ENCODE measurements around the gene B3GNT9.
A peak's percentile ranks its signal among the peaks of the same experiment; 100 is the strongest.

Gene B3GNT9

GRCh38 chr16:67150833-67151396 lies at the start of gene B3GNT9:
Gene B3GNT9 (minus strand): TSS chr16:67150998. CDS start chr16:67150485, 513 bp downstream.
- DNase-seq, result peak in 49 of 58 donors; percentile 33 to 84 (median 64)

GRCh38 chr16:67200491-67200890 lies 49.7 kb upstream of the B3GNT9 start:
- DNase-seq, result no peak

- no peak for DNase-seq
Measured at GRCh38 chr16:67199808-67200198, 49.0 kb upstream of the B3GNT9 start.

- no peak for DNase-seq
Measured at GRCh38 chr16:67199011-67199807, 48.4 kb upstream of the B3GNT9 start, which contains the start of gene ELMO3. Gene ELMO3 (plus strand): TSS chr16:67199131. CDS start chr16:67199327, 196 bp downstream.

GRCh38 chr16:67198238-67198734 lies 47.5 kb upstream of the B3GNT9 start:
- peak in 47 of 58 donors; percentile 16 to 79 (median 46) for DNase-seq

- no peak for DNase-seq
Measured at GRCh38 chr16:67197704-67198103, 46.9 kb upstream of the B3GNT9 start.

- DNase-seq, result no peak
Measured at GRCh38 chr16:67196881-67197280, 46.1 kb upstream of the B3GNT9 start.

GRCh38 chr16:67195676-67196075 lies 44.9 kb upstream of the B3GNT9 start:
- no peak for DNase-seq

GRCh38 chr16:67194260-67194659 lies 43.5 kb upstream of the B3GNT9 start:
- DNase-seq, result no peak

- no peak for DNase-seq
Measured at GRCh38 chr16:67193536-67193935, 42.7 kb upstream of the B3GNT9 start.

- DNase-seq, result no peak
Measured at GRCh38 chr16:67192781-67193361, 42.1 kb upstream of the B3GNT9 start.

GRCh38 chr16:67191995-67192681 lies 41.3 kb upstream of the B3GNT9 start, which contains the start of gene E2F4:
Gene E2F4 (plus strand): TSS chr16:67192155. CDS start chr16:67192228, 73 bp downstream.
- peak; percentile 41 to 96 (median 88) for DNase-seq

GRCh38 chr16:67191411-67191994 lies 40.7 kb upstream of the B3GNT9 start:
- DNase-seq, result no peak

GRCh38 chr16:67190448-67191399 lies 39.9 kb upstream of the B3GNT9 start:
- no peak for DNase-seq

- no peak for DNase-seq
Measured at GRCh38 chr16:67190041-67190440, 39.2 kb upstream of the B3GNT9 start, which contains the start of gene EXOC3L1. Gene EXOC3L1 (minus strand): TSS chr16:67190136. CDS start chr16:67189676, 460 bp downstream.

- DNase-seq, result no peak
Measured at GRCh38 chr16:67188798-67189197, 38.0 kb upstream of the B3GNT9 start.

GRCh38 chr16:67188323-67188722 lies 37.5 kb upstream of the B3GNT9 start:
- DNase-seq, result no peak

- DNase-seq, result no peak
Measured at GRCh38 chr16:67187175-67187890, 36.5 kb upstream of the B3GNT9 start.

- no peak for DNase-seq
Measured at GRCh38 chr16:67186550-67186950, 35.8 kb upstream of the B3GNT9 start.
